Smooth muscle cell (in vitro differentiated cells): ENCODE results near the gene SUGCT. TPM values are rescaled to one million over a fixed set of nuclear protein-coding genes. Genes with fewer than 3 reads are reported as not detected.

Experiments used
- DNase-seq: peaks from one replicate; lab custom pipeline; 2025; ENCODE audit not compliant: unreplicated experiment; lab: John Stamatoyannopoulos, UW
- H2AFZ ChIP-seq: fragments of 200-600 bp; sonication (generic); 2 replicates; pipeline ENCODE4 v1.6.0; 2016; ENCODE audit warnings: antibody characterized with exemption, low read depth, mild to moderate bottlenecking
- H3F3A ChIP-seq: fragments of 200-600 bp; sonication (generic); 2 replicates; pipeline ENCODE4 v1.6.0; 2017; ENCODE audit warnings: antibody characterized with exemption, low read depth
- H3K27ac ChIP-seq: fragments of 200-600 bp; sonication (generic); 2 replicates; pipeline ENCODE4 v1.5.1; 2016; ENCODE audit warnings: low read depth, mild to moderate bottlenecking
- H3K27me3 ChIP-seq: fragments of 200-600 bp; sonication (generic); 2 replicates; pipeline ENCODE4 v1.6.1; 2016; ENCODE audit warnings: low read depth, mild to moderate bottlenecking
- H3K36me3 ChIP-seq: fragments of 200-600 bp; sonication (generic); 2 replicates; pipeline ENCODE4 v1.5.1; 2016; ENCODE audit warnings: low read depth
- H3K4me1 ChIP-seq: fragments of 200-600 bp; sonication (generic); 2 replicates; pipeline ENCODE4 v1.5.1; 2016; ENCODE audit warnings: low read depth
- H3K4me2 ChIP-seq: fragments of 200-600 bp; sonication (generic); 2 replicates; pipeline ENCODE4 v1.6.0; 2016; ENCODE audit warnings: mild to moderate bottlenecking
- H3K4me3 ChIP-seq: fragments of 200-600 bp; sonication (generic); 2 replicates; pipeline ENCODE4 v1.5.1; 2016; ENCODE audit warnings: mild to moderate bottlenecking
- H3K79me2 ChIP-seq: fragments of 200-600 bp; sonication (generic); 2 replicates; pipeline ENCODE4 v1.6.0; 2016; ENCODE audit warnings: low read depth, mild to moderate bottlenecking
- H3K9ac ChIP-seq: fragments of 200-600 bp; sonication (generic); 2 replicates; pipeline ENCODE4 v1.6.0; 2016; ENCODE audit warnings: low read depth
- H3K9me3 ChIP-seq: fragments of 200-600 bp; sonication (generic); replicated peaks from 2 replicates; pipeline ENCODE4 v1.5.1; 2016; ENCODE audit warnings: low read depth
- H4K20me1 ChIP-seq: fragments of 200-600 bp; sonication (generic); 2 replicates; pipeline ENCODE4 v1.6.0; 2016; ENCODE audit warnings: low read depth
- CTCF ChIP-seq: fragments of 200-600 bp; sonication (generic); IDR thresholded peaks from 2 replicates; pipeline ENCODE4 v1.5.1; 2017; ENCODE audit warnings: borderline replicate concordance, mild to moderate bottlenecking, antibody characterized with exemption; ENCODE audit not compliant: insufficient read depth, poor library complexity, severe bottlenecking
- WGBS: methylation state at CpG from one replicate; pipeline ENCODE4 v1.1.7; 2016; ENCODE audit warnings: low lambda C conversion rate; 5-methylcytosine and 5-hydroxymethylcytosine counted together
- polyA plus RNA-seq: library from polyadenylated mRNA; unstranded; fragments of >200 nt; fragmentation: Nextera tagmentation; extraction: Ambion mirVana; gene quantifications from 2 replicates; pipeline ENCODE4 v1.2.1, GENCODE V29; 2016
- total RNA-seq: library from RNA; depleted of rRNA; stranded (reverse); fragments of >200 nt; gene quantifications from 2 replicates; pipeline ENCODE4 v1.2.3, GENCODE V29; 2014

The SUGCT gene
- total and polyA plus RNA-seq, 2 experiments from 2014 or later: 16.9 to 65.8 TPM

GRCh38 chr7:40516376-40516775 is 381.6 kb downstream of the SUGCT start:
- no peak overlapping the region for H3K4me3 ChIP-seq
- no peak overlapping the region for H3K9ac ChIP-seq
- WGBS: 91% methylated on average over 1 of the region's 1 CpG
- H3K27ac ChIP-seq: no peak overlapping the region
- H3K27me3 ChIP-seq: no peaks in the 10 kb centered on the region
- no peaks in the 10 kb centered on the region for H3K9me3 ChIP-seq
- H3F3A ChIP-seq: no peaks in the 10 kb centered on the region
- H3K36me3 ChIP-seq: no peaks in the 10 kb centered on the region
- H2AFZ ChIP-seq: no peak overlapping the region
- H3K4me1 ChIP-seq: no peaks in the 10 kb centered on the region
- no peak for DNase-seq
- no peak for TF ChIP-seq CTCF
- H3K79me2 ChIP-seq: no peaks in the 10 kb centered on the region
- H3K4me2 ChIP-seq: no peak overlapping the region
- H4K20me1 ChIP-seq: no peaks in the 10 kb centered on the region

- no peaks in the 10 kb centered on the region for H3K4me1 ChIP-seq
- no peak overlapping the region for H3K27ac ChIP-seq
- no peak overlapping the region for H3K9ac ChIP-seq
- no peaks in the 10 kb centered on the region for H4K20me1 ChIP-seq
- no peak overlapping the region for H2AFZ ChIP-seq
- H3K36me3 ChIP-seq: no peaks in the 10 kb centered on the region
- H3K4me2 ChIP-seq: no peak overlapping the region
- H3K4me3 ChIP-seq: no peak overlapping the region
- TF ChIP-seq CTCF: no peak
- H3F3A ChIP-seq: no peaks in the 10 kb centered on the region
- 95% methylated on average over 3 of the region's 3 CpGs for WGBS
- H3K27me3 ChIP-seq: no peaks in the 10 kb centered on the region
- no peaks in the 10 kb centered on the region for H3K79me2 ChIP-seq
- DNase-seq: no peak
- H3K9me3 ChIP-seq: no peaks in the 10 kb centered on the region
Measured at GRCh38 chr7:40519009-40519408, 384.2 kb downstream of the SUGCT start.

GRCh38 chr7:40520986-40521738 is 386.4 kb downstream of the SUGCT start:
- Histone ChIP-seq H3K4me3 (no peak overlapping the region), H3K4me2 (no peak overlapping the region), H3K36me3 (no peaks in the 10 kb centered on the region), H3K4me1 (no peaks in the 10 kb centered on the region), H3K79me2 (no peaks in the 10 kb centered on the region), H3K27ac (no peak overlapping the region), H2AFZ (no peak overlapping the region), H3K9ac (no peak overlapping the region), H3K9me3 (no peaks in the 10 kb centered on the region), H3F3A (no peaks in the 10 kb centered on the region), H4K20me1 (no peaks in the 10 kb centered on the region), H3K27me3 (no peaks in the 10 kb centered on the region)
- 80% methylated on average over 7 of the region's 7 CpGs for WGBS
- no peak for TF ChIP-seq CTCF
- DNase-seq: no peak

GRCh38 chr7:40525764-40526163 is 391.0 kb downstream of the SUGCT start:
- no peak overlapping the region for H3K9ac ChIP-seq
- no peaks in the 10 kb centered on the region for H3K9me3 ChIP-seq
- H3F3A ChIP-seq: no peaks in the 10 kb centered on the region
- H3K4me2 ChIP-seq: no peak overlapping the region
- 68% methylated on average over 3 of the region's 3 CpGs for WGBS
- H3K27ac ChIP-seq: no peak overlapping the region
- H3K36me3 ChIP-seq: no peaks in the 10 kb centered on the region
- no peaks in the 10 kb centered on the region for H3K4me1 ChIP-seq
- no peak for DNase-seq
- H4K20me1 ChIP-seq: no peaks in the 10 kb centered on the region
- H3K4me3 ChIP-seq: no peak overlapping the region
- no peak for TF ChIP-seq CTCF
- no peaks in the 10 kb centered on the region for H3K79me2 ChIP-seq
- no peaks in the 10 kb centered on the region for H3K27me3 ChIP-seq
- H2AFZ ChIP-seq: no peak overlapping the region
